DOHH2 (cell line): ENCODE results near the gene NUP85.

Source experiments
- H3F3A ChIP-seq: fragments of 200-600 bp; sonication (generic), shearing (Covaris generic); 2 replicates; pipeline ENCODE4 v1.6.0; 2016; ENCODE audit warnings: antibody characterized with exemption, mild to moderate bottlenecking; ENCODE audit not compliant: control insufficient read depth, insufficient read depth
- H3K27ac ChIP-seq: fragments of 200-600 bp; sonication (generic); 2 replicates; pipeline ENCODE4 v1.5.1; 2014; ENCODE audit warnings: low read depth, mild to moderate bottlenecking, low read length, moderate library complexity
- H3K27me3 ChIP-seq: fragments of 200-600 bp; sonication (generic); 2 replicates; pipeline ENCODE4 v1.6.1; 2014; ENCODE audit warnings: mild to moderate bottlenecking, low read length, mixed read lengths; ENCODE audit not compliant: control insufficient read depth
- H3K36me3 ChIP-seq: fragments of 200-600 bp; sonication (generic); 2 replicates; pipeline ENCODE4 v1.6.1; 2014; ENCODE audit warnings: mild to moderate bottlenecking, low read length, moderate library complexity, mixed read lengths; ENCODE audit not compliant: control insufficient read depth
- H3K4me1 ChIP-seq: fragments of 200-600 bp; sonication (generic); 2 replicates; pipeline ENCODE4 v1.6.1; 2014; ENCODE audit warnings: mild to moderate bottlenecking, low read length, mixed read lengths; ENCODE audit not compliant: control insufficient read depth
- H3K4me2 ChIP-seq: fragments of 200-600 bp; sonication (generic); 2 replicates; pipeline ENCODE4 v1.6.0; 2014; ENCODE audit warnings: mild to moderate bottlenecking, low read length, moderate library complexity
- H3K4me3 ChIP-seq: fragments of 200-600 bp; sonication (generic); 2 replicates; pipeline ENCODE4 v1.5.1; 2014; ENCODE audit warnings: mild to moderate bottlenecking, low read length, mixed read lengths
- H3K79me2 ChIP-seq: fragments of 200-600 bp; sonication (generic); 2 replicates; pipeline ENCODE4 v1.6.1; 2014; ENCODE audit warnings: mild to moderate bottlenecking, low read length, mixed read lengths; ENCODE audit not compliant: control insufficient read depth
- H3K9me2 ChIP-seq: fragments of 200-600 bp; sonication (generic); replicated peaks from 2 replicates; pipeline ENCODE4 v1.6.1; 2014; ENCODE audit warnings: mild to moderate bottlenecking, low read length, mixed read lengths; ENCODE audit not compliant: control insufficient read depth
- H3K9me3 ChIP-seq: fragments of 200-600 bp; sonication (generic); 2 replicates; pipeline ENCODE4 v1.6.1; 2014; ENCODE audit warnings: antibody characterized with exemption, low read length, mixed read lengths; ENCODE audit not compliant: control insufficient read depth, insufficient read depth
- H4K20me1 ChIP-seq: fragments of 200-600 bp; sonication (generic); 2 replicates; pipeline ENCODE4 v1.6.0; 2014; ENCODE audit warnings: low read depth, mild to moderate bottlenecking, antibody characterized with exemption, low read length, moderate library complexity; ENCODE audit not compliant: control insufficient read depth, insufficient read depth
- CTCF ChIP-seq: fragments of 200-600 bp; sonication (generic); IDR thresholded peaks from one replicate; pipeline ENCODE4 v1.5.1; 2014; ENCODE audit warnings: antibody characterized with exemption, mild to moderate bottlenecking, low read depth, low read length; ENCODE audit not compliant: poor library complexity, severe bottlenecking
- EZH2phosphoT487 ChIP-seq: fragments of 200-600 bp; sonication (generic); IDR thresholded peaks from 2 replicates; pipeline ENCODE4 v1.6.1; 2017; ENCODE audit warnings: borderline replicate concordance, mild to moderate bottlenecking, antibody characterized with exemption, low read length, moderate library complexity, mixed read lengths

NUP85 gene

GRCh38 chr17:75285123-75285522 lies 79.6 kb downstream of the NUP85 start:
- Histone ChIP-seq H3K4me1 (peaks cover 15% of the 10 kb centered on the region), H3K36me3 (peaks cover 61% of the 10 kb centered on the region), H3K4me2 (no peak overlapping the region)

More at GRCh38 chr17:75285123-75285522, 79.6 kb downstream of the NUP85 start:
- Histone ChIP-seq H3K79me2 (peaks cover 54% of the 10 kb centered on the region), H3K27me3 (no peaks in the 10 kb centered on the region), H3K27ac (no peak overlapping the region), H4K20me1 (no peaks in the 10 kb centered on the region), H3K9me3 (no peaks in the 10 kb centered on the region), H3K9me2 (no peaks in the 10 kb centered on the region), H3F3A (peaks cover 8% of the 10 kb centered on the region), H3K4me3 (no peak overlapping the region)
- no peak for TF ChIP-seq CTCF
- no peak for TF ChIP-seq EZH2phosphoT487
